Right lobe of liver (tissue), 4 donors: ENCODE data around the gene GPR39.

Source experiments
- CTCF ChIP-seq, 4 donors: fragments of 200-600 bp in 3 of 4; fragments of 450-650 bp in 1 of 4; IDR thresholded peaks; one replicate each; pipeline versions ENCODE4 v1.5.1 to v1.8.0; 2016 to 2022; ENCODE audit warnings: antibody characterized with exemption in 4 of 4, mild to moderate bottlenecking in 2 of 4
- POLR2A ChIP-seq: fragments of 450-650 bp; IDR thresholded peaks from one replicate; pipeline ENCODE4 v1.6.1; 2017; ENCODE audit warnings: antibody characterized with exemption, mild to moderate bottlenecking
- donor health status: DM: no; HTN: no; CAD: no.
- donor health status: DM: no; HTN: no; CAD: no.
- donor health status: DM: no; HTN: yes; CAD: no.

GRCh38 chr2:132690664-132691303 lies 274.2 kb downstream of the GPR39 start:
- TF ChIP-seq CTCF (IDR thresholded peaks at IDR 0.05): no peak
- no peak for TF ChIP-seq POLR2A
